Stimulated activated CD4-positive, alpha-beta T cell treated with anti-CD3 and anti-CD28 coated beads, Interleukin-2, amount 100 ng/mL, for 4 hours (primary cell): ENCODE data around the gene LAGE3.

Source experiments
- DNase-seq: peaks from one replicate; pipeline ENCODE4 v3.0.0-alpha.2; 2020; ENCODE audit warnings: low read depth

LAGE3 gene

GRCh38 chrX:154458116-154458953 lies 20.7 kb downstream of the LAGE3 start, which contains the start of gene PLXNA3:
TSS of gene PLXNA3 (plus strand) at chrX:154458281. CDS start at chrX:154460184, 1,903 bp downstream.
- peak; percentile 40 for DNase-seq

GRCh38 chrX:154457491-154458115 lies 21.5 kb downstream of the LAGE3 start:
- DNase-seq = peak; percentile 31

GRCh38 chrX:154452823-154453222 lies 26.3 kb downstream of the LAGE3 start:
- DNase-seq = no peak

GRCh38 chrX:154450312-154450711 lies 28.8 kb downstream of the LAGE3 start:
- no peak for DNase-seq

GRCh38 chrX:154449618-154450017 lies 29.5 kb downstream of the LAGE3 start:
- no peak for DNase-seq

GRCh38 chrX:154448484-154448883 lies 30.6 kb downstream of the LAGE3 start:
- no peak for DNase-seq

GRCh38 chrX:154446430-154446829 lies 32.7 kb downstream of the LAGE3 start:
- no peak for DNase-seq

- DNase-seq = no peak
Measured at GRCh38 chrX:154445776-154446175, 33.3 kb downstream of the LAGE3 start.

GRCh38 chrX:154444755-154445246 lies 34.3 kb downstream of the LAGE3 start:
- no peak for DNase-seq

- peak; percentile 52 for DNase-seq
Measured at GRCh38 chrX:154443992-154444754, 34.9 kb downstream of the LAGE3 start, which contains the start of gene FAM50A. TSS of gene FAM50A (plus strand) at chrX:154444141. CDS start at chrX:154444236, 95 bp downstream.

- DNase-seq = no peak
Measured at GRCh38 chrX:154443479-154443910, 35.6 kb downstream of the LAGE3 start.

GRCh38 chrX:154441984-154442707 lies 36.9 kb downstream of the LAGE3 start:
- DNase-seq = no peak

GRCh38 chrX:154441564-154441963 lies 37.5 kb downstream of the LAGE3 start:
- DNase-seq = no peak

GRCh38 chrX:154440623-154441357 lies 38.3 kb downstream of the LAGE3 start:
- DNase-seq = no peak

- no peak for DNase-seq
Measured at GRCh38 chrX:154439841-154440240, 39.2 kb downstream of the LAGE3 start.

- DNase-seq = no peak
Measured at GRCh38 chrX:154437971-154438893, 40.8 kb downstream of the LAGE3 start.

GRCh38 chrX:154436983-154437752 lies 41.9 kb downstream of the LAGE3 start, which contains the start of gene GDI1:
TSS of gene GDI1 (plus strand) at chrX:154437154. CDS start at chrX:154437255, 101 bp downstream.
- no peak for DNase-seq

- peak; percentile 43 for DNase-seq
Measured at GRCh38 chrX:154436374-154436982, 42.6 kb downstream of the LAGE3 start.
